ENCODE results near the gene UBA3. TPM values are rescaled to one million over a fixed set of nuclear protein-coding genes. Genes with fewer than 3 reads are reported as not detected.

The UBA3 gene
- total RNA-seq, 1 donor from 2014 or later, result 75.6 TPM

- Mint-ChIP-seq H3K27me3 (ENCODE audit: low read depth) (no peaks in the 10 kb centered on the region), H3K27ac (ENCODE audit: unreplicated experiment) (peak within 1 kb of the TSS; percentile 70), H3K4me3 (peak within 1 kb of the TSS; percentile 73), H3K4me1 (peaks cover 52% of the 10 kb centered on the region), H3K36me3 (ENCODE audit: low read depth) (peaks cover 3% of the 10 kb centered on the region), H3K9me3 (no peaks in the 10 kb centered on the region)
- no peak for DNase-seq (ENCODE audit: low read depth, low spot score)
- TF ChIP-seq, protein P1, sequence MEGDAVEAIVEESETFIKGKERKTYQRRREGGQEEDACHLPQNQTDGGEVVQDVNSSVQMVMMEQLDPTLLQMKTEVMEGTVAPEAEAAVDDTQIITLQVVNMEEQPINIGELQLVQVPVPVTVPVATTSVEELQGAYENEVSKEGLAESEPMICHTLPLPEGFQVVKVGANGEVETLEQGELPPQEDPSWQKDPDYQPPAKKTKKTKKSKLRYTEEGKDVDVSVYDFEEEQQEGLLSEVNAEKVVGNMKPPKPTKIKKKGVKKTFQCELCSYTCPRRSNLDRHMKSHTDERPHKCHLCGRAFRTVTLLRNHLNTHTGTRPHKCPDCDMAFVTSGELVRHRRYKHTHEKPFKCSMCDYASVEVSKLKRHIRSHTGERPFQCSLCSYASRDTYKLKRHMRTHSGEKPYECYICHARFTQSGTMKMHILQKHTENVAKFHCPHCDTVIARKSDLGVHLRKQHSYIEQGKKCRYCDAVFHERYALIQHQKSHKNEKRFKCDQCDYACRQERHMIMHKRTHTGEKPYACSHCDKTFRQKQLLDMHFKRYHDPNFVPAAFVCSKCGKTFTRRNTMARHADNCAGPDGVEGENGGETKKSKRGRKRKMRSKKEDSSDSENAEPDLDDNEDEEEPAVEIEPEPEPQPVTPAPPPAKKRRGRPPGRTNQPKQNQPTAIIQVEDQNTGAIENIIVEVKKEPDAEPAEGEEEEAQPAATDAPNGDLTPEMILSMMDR (conservative IDR thresholded peaks at IDR 0.05), result no peak
Measured at GRCh38 chr3:69122403-69122802, 42.2 kb upstream of the UBA3 start, which contains the start of gene LMOD3. Gene LMOD3 (minus strand): TSS chr3:69122595. CDS start chr3:69122386, 209 bp downstream.

DNA sequence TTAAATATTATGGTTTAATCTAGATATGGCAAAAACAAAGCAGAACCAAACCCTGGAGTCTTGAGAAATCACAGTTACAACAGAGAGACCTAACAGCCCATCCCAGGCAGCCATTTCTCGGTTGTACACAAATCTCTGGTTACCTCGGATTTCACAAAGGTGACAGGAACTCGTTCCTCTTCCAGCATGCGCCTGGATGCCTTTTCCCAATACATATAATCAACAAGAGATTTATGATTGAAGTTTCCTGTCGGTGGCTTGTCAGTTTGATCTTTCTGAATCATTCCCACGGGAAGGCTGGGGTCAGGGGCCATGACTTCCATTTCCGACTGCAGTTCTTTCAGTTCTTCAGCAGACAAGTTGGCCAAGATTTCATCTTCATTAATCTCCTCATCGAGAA, 41.8 kb upstream of the UBA3 start:
- H3K9me3 Mint-ChIP-seq, result no peaks in the 10 kb centered on the region
- no peaks in the 10 kb centered on the region for H3K27me3 Mint-ChIP-seq (ENCODE audit: low read depth)
- DNase-seq (ENCODE audit: low read depth, low spot score), result no peak
- peaks cover 52% of the 10 kb centered on the region for H3K4me1 Mint-ChIP-seq
- TF ChIP-seq, protein P1 (conservative IDR thresholded peaks at IDR 0.05), result no peak
- peak overlapping the region; percentile 73 for H3K4me3 Mint-ChIP-seq
- peaks cover 3% of the 10 kb centered on the region for H3K36me3 Mint-ChIP-seq (ENCODE audit: low read depth)
- peak overlapping the region; percentile 70 for H3K27ac Mint-ChIP-seq (ENCODE audit: unreplicated experiment)

- Mint-ChIP-seq H3K27me3 (ENCODE audit: low read depth) (no peaks in the 10 kb centered on the region), H3K36me3 (ENCODE audit: low read depth) (peaks cover 3% of the 10 kb centered on the region), H3K4me3 (peak overlapping the region; percentile 73), H3K4me1 (peaks cover 54% of the 10 kb centered on the region), H3K9me3 (no peaks in the 10 kb centered on the region), H3K27ac (ENCODE audit: unreplicated experiment) (peak overlapping the region; percentile 70)
- no peak for DNase-seq (ENCODE audit: low read depth, low spot score)
- TF ChIP-seq, protein P1 (conservative IDR thresholded peaks at IDR 0.05), result no peak
Measured at GRCh38 chr3:69121513-69121912, 41.3 kb upstream of the UBA3 start.

- DNase-seq (ENCODE audit: low read depth, low spot score), result peak; percentile 80
- peaks cover 60% of the 10 kb centered on the region for H3K4me1 Mint-ChIP-seq
- no peaks in the 10 kb centered on the region for H3K9me3 Mint-ChIP-seq
- H3K27me3 Mint-ChIP-seq (ENCODE audit: low read depth), result no peaks in the 10 kb centered on the region
- no peak overlapping the region for H3K27ac Mint-ChIP-seq (ENCODE audit: unreplicated experiment)
- peak overlapping the region; percentile 47 for H3K4me3 Mint-ChIP-seq
- peaks cover 3% of the 10 kb centered on the region for H3K36me3 Mint-ChIP-seq (ENCODE audit: low read depth)
- TF ChIP-seq, protein P1 (conservative IDR thresholded peaks at IDR 0.05), result peak; percentile 96
Measured at GRCh38 chr3:69120879-69121464, 40.8 kb upstream of the UBA3 start.

GRCh38 chr3:69119681-69120080, 39.5 kb upstream of the UBA3 start:
- no peak overlapping the region for H3K27ac Mint-ChIP-seq (ENCODE audit: unreplicated experiment)
- TF ChIP-seq, protein P1 (conservative IDR thresholded peaks at IDR 0.05), result no peak
- peaks cover 66% of the 10 kb centered on the region for H3K4me1 Mint-ChIP-seq
- H3K9me3 Mint-ChIP-seq, result no peaks in the 10 kb centered on the region
- H3K27me3 Mint-ChIP-seq (ENCODE audit: low read depth), result no peaks in the 10 kb centered on the region
- no peak for DNase-seq (ENCODE audit: low read depth, low spot score)
- H3K36me3 Mint-ChIP-seq (ENCODE audit: low read depth), result peaks cover 3% of the 10 kb centered on the region
- H3K4me3 Mint-ChIP-seq, result peak overlapping the region; percentile 5

All from neural crest cell (in vitro differentiated cells).